Muscle of back (tissue), 11 donors: Measurements from ENCODE around the gene CDKAL1. TPM values are rescaled to one million over a fixed set of nuclear protein-coding genes. Genes with fewer than 3 reads are reported as not detected.
"Not testable (repeated sequence)": the region's sequence is repeated elsewhere in the genome, so short reads cannot be mapped to it uniquely, and the experiment has no call there.

Experiments used
- DNase-seq, 3 donors: peaks; one replicate each; pipeline versions ENCODE4 v3.0.0 to v3.0.0-alpha.2; 2013
- polyA plus RNA-seq, 10 donors: library from polyadenylated mRNA; unstranded; fragments of 120-200 nt; gene quantifications; one replicate each; pipeline ENCODE4 v1.2.1, GENCODE V29; 2013; ENCODE audit not compliant: insufficient read length in 10 of 10

CDKAL1 gene
- polyA plus RNA-seq, 10 donors, result 10.7 to 17.1 (median 13.9) TPM

GRCh38 chr6:21238208-21238607 is 704.0 kb downstream of the CDKAL1 start:
- DNase-seq, result no peak

- no peak for DNase-seq
Observed at GRCh38 chr6:21240709-21241108, 706.5 kb downstream of the CDKAL1 start.

- DNase-seq, result no peak
Observed at GRCh38 chr6:21241231-21242130, 707.2 kb downstream of the CDKAL1 start.

DNA sequence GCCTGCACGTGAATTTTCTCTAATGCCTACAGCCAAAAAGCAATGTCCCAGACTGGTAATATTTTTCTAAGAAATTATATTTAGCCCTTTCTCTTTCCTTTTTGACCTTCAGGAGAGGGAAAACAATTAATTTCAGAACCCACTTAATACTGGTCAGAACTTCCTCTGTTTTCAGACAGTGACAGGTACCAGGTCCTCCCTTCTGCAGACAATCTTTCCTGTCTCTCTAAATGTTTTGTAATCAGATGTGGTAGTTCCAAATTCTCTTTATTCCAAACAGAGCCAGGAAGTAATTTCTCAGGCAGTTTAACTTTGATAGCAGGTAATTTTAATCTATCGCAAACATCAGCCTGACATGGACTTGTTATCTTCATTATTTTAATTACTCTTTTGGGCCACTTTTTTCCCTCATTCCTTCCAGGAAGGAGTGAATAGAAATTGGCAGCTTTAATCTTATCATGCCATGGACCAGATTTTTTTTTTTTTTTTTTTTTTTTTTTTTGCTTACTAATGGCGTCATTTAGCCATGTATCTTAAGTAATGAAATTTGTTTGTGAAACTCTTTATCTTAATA is 710.7 kb downstream of the CDKAL1 start:
- no peak for DNase-seq

DNA sequence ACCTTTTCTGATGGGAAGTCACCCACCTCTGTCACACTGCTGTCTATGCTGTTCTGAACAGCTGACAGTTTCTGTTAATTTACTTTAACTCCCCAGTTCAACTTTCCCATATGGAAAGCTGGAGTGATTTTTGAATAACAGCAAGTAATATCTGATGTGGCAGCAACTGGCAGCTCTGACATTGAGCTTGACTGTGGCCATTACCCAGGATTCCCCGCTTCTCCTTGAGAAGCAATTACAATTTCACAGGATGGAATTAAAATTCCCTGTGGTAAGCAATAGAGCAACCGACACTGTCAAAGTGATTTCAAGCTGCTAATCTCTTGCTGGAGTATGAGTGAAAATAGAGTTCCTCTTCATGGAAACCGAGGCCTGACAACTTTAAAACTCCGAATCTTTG is 711.2 kb downstream of the CDKAL1 start:
- DNase-seq, result peak in 2 of 3 donors; percentile 16 to 27

GRCh38 chr6:21246075-21246474 is 711.8 kb downstream of the CDKAL1 start:
- DNase-seq, result no peak

DNA sequence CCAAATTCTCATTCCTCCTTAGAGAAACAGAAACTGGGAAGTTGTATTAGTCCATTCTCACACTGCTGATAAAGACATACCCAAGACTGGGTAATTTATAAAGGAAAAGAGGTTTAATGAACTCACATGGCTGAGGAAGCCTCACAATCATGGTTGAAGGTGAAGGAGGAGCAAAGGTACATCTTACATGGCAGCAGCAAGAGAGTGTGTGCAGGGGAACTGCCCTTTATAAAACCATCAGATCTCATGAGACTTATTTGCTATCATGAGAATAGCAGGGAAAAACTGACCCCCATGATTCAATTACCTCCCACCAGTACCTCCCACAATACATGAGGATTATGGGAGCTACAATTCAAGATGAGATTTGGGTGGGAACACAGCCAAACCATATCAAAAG is 720.2 kb downstream of the CDKAL1 start:
- not testable (repeated sequence) for DNase-seq

DNA sequence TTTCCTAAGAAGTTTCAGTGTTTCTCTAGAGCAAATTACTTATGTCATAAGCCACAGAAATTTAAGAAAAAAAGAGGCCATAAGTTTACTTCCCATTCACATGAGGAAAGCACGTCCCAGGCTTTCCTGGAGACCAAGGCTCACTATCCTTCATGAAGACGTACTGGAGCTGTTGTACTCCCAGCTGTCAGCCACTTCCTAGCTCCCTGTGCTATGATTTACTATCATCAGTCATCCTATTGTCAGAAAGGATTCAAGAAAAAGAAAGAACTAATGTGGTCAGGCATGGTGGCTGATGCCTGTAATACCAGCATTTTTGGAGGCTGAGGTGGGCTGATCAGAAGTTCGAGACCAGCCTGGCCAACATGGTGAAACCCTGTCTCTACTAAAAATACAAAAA is 721.9 kb downstream of the CDKAL1 start:
- no peak for DNase-seq

- DNase-seq, result no peak
Observed at GRCh38 chr6:21257125-21257524, 722.9 kb downstream of the CDKAL1 start.

DNA sequence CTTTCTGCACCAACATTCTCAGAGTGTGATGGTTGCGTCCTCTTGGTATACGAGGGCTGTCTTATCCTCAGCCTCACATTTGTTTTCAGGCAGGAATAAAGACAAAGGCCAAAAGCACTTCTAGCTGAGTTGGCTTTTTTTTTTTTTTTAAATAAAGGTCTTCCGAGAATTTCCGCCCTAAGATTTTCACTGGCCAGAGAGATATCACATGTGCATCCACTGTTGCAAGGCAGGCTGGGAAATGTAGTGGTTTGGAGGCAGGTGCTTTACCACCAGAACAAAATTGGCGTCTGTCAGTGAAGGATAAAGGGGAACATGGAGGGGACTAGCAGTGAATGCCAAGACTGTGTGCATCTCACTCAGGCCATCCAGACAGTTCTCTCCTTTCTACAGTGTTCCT is 724.4 kb downstream of the CDKAL1 start:
- no peak for DNase-seq

DNA sequence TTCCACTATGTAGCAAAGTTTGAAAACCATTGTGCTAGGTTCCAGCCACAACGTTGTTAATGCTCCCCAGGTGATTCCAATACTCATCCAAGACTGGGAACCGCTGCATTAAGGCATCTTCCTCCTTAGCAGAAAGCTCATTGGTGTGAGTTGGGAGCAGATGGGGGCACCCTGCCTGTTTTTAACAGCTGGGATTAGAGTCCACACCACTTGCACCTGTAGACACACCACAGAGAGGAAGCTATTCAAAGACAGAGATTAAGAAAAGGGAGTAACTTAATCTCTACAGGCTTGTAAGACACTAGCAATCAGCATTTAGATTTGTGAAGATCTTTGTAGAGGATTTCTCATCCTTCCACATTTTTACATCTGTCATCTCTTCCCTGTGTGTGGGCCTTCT is 725.4 kb downstream of the CDKAL1 start:
- no peak for DNase-seq

- DNase-seq, result no peak
Observed at GRCh38 chr6:21262504-21262903, 728.2 kb downstream of the CDKAL1 start.

- no peak for DNase-seq
Observed at GRCh38 chr6:21263531-21264287, 729.5 kb downstream of the CDKAL1 start.

- no peak for DNase-seq
Observed at GRCh38 chr6:21264288-21265033, 730.2 kb downstream of the CDKAL1 start.

GRCh38 chr6:21265034-21265729 is 730.9 kb downstream of the CDKAL1 start:
- DNase-seq, result no peak

GRCh38 chr6:21265730-21266044 is 731.4 kb downstream of the CDKAL1 start:
- DNase-seq, result no peak

- DNase-seq, result peak; percentile 7 to 57 (median 23)
Observed at GRCh38 chr6:21270636-21271201, 736.5 kb downstream of the CDKAL1 start.

DNA sequence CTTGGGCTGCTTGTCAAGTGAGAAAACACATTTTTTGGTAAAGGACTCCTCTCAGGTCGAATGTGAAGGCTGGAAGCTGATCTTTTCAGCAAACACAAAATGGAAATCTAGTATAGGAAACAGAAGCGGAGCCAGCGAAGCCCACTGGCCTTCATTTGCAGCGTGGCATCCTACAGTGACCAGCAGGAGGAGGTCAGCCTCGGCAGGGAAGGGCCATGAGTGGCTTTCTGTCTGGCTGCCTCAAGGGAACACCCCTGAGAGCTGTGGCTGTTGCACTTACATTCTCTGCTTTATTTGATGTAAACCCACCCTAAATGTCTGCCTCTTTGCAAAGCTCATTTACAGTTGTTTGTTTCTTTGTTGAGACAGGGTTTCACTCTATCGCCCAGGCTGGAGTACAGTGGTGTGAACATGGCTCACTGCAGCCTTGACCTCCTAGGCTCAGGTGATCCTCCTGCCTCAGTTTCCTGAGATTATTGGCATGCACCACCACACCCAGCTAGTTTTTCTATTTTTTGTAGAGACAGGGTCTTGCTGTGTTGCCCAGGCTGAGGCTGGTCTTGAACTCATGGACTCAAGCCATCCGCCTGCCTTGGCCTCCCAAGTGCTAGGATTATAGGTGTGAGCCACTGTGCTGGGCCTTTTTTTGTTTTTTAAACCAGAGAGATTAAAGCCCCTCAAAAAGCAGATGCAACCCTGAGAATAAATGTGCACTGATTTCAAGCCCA is 737.3 kb downstream of the CDKAL1 start:
- no peak for DNase-seq

DNA sequence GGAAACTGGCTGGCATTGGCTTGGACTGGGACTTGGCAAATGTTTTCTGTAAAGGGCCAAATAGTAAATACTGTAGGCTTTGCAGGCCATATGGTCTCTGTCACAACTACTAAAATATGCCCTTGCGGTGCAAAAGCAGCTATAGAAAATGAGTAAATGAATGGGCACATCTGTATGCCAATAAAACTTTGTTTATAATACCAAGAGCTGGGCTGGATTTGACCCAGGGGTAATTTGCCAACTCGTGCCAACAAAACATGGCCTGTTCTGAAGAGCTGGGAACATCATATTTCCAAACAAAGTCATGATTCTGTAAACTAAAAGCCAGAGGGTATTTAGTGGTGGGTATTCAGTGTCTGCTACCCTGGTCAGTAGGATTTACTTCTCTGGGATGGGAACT is 739.2 kb downstream of the CDKAL1 start:
- no peak for DNase-seq

DNA sequence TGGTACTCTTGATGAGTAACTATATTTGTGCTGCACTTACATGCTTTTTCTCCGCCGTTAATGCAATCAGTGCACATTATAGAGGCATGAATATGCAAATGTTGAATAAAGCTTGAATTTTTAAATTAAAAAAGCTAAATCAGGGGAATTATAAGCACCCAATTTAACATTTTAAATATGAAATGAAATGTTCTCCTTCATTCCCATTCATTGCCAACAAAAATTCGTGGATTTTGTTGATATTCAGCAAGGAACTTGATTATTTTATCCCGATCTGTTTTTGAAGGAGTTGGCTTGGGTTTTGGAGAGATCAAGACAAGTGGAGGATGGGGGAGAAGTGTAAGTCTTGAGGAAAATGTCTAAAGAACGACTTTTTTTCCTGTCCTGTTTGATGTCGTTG is 740.6 kb downstream of the CDKAL1 start:
- no peak for DNase-seq
